GM23248 (cell line): ENCODE measurements around the gene AFG3L2.

ENCODE experiments used
- EZH2 ChIP-seq: fragments of 200-600 bp; sonication (generic); IDR thresholded peaks from 2 replicates; pipeline ENCODE4 v1.6.1; 2018; ENCODE audit warnings: antibody characterized with exemption, mild to moderate bottlenecking; ENCODE audit not compliant: insufficient read depth, poor library complexity, severe bottlenecking
- EZH2phosphoT487 ChIP-seq: fragments of 200-600 bp; sonication (generic); IDR thresholded peaks from 2 replicates; pipeline ENCODE4 v1.6.1; 2018; ENCODE audit warnings: antibody characterized with exemption, moderate library complexity, mild to moderate bottlenecking, low read depth; ENCODE audit not compliant: insufficient read depth

- TF ChIP-seq EZH2 (no peak), EZH2phosphoT487 (no peak)
Measured at GRCh38 chr18:12377556-12378197, 650 bp upstream of the AFG3L2 start.
